HepG2 (cell line): Measurements from ENCODE around the gene GADD45GIP1. TPM values are rescaled to one million over a fixed set of nuclear protein-coding genes. Genes with fewer than 3 reads are reported as not detected.

Experiments used
- DMAP1 ChIP-seq: IDR thresholded peaks from 2 replicates; pipeline ENCODE4 v1.6.1; 2016
- HDAC6 ChIP-seq: fragments of 200-600 bp; sonication (generic); IDR thresholded peaks from 2 replicates; pipeline ENCODE4 v1.7.0; 2017; ENCODE audit warnings: mild to moderate bottlenecking, antibody characterized with exemption, low read length, low read depth
- ISX ChIP-seq: sonication (generic); formaldehyde crosslinking; conservative IDR thresholded peaks from 2 replicates; pipeline ENCODE4 v1.5.0; 2020; ENCODE audit warnings: missing genetic modification reagents
- KAT8 ChIP-seq: IDR thresholded peaks from 2 replicates; pipeline ENCODE4 v1.6.1; 2016; ENCODE audit warnings: missing genetic modification reagents, missing compliant biosample characterization
- PCBP1 ChIP-seq: fragments of 200-400 bp; formaldehyde crosslinking; IDR thresholded peaks from 2 replicates; pipeline ENCODE4 v1.6.1; 2017; ENCODE audit warnings: mild to moderate bottlenecking, low read depth, low read length, borderline replicate concordance
- PTBP1 ChIP-seq: fragments of 200-400 bp; formaldehyde crosslinking; IDR thresholded peaks from 2 replicates; pipeline ENCODE4 v1.6.1; 2018; ENCODE audit warnings: low read length, low read depth; ENCODE audit not compliant: poor library complexity, severe bottlenecking
- RXRB ChIP-seq: IDR thresholded peaks from 2 replicates; pipeline ENCODE4 v1.6.1; 2016; ENCODE audit warnings: borderline replicate concordance, missing genetic modification reagents, missing compliant biosample characterization
- SETDB1 ChIP-seq: sonication (generic); formaldehyde crosslinking; IDR thresholded peaks from 2 replicates; pipeline ENCODE4 v1.5.1; 2020; ENCODE audit warnings: missing genetic modification reagents, mild to moderate bottlenecking, borderline replicate concordance
- SMAD3 ChIP-seq: sonication (generic); formaldehyde crosslinking; IDR thresholded peaks from 2 replicates; pipeline ENCODE4 v1.4.0; 2020; ENCODE audit warnings: missing genetic modification reagents
- SOX13 ChIP-seq, 3 experiments: fragments of 450-650 bp in 1 of 3; sonication (generic) in 1 of 3; formaldehyde crosslinking in 1 of 3; IDR thresholded peaks in 2 of 3; conservative IDR thresholded peaks in 1 of 3; 2 replicates each; pipeline versions ENCODE4 v1.5.0 to v1.6.1; 2016 to 2020; ENCODE audit warnings: antibody characterized with exemption in 1 of 3, mild to moderate bottlenecking in 1 of 3, missing compliant biosample characterization in 1 of 3, missing genetic modification reagents in 1 of 3, moderate library complexity in 1 of 3
- TEAD3 ChIP-seq: optimal IDR thresholded peaks from 2 replicates; pipeline ENCODE3; 2016; ENCODE audit warnings: borderline replicate concordance
- TSC22D2 ChIP-seq: sonication (generic); formaldehyde crosslinking; IDR thresholded peaks from 2 replicates; pipeline ENCODE4 v1.5.1; 2020; ENCODE audit warnings: missing genetic modification reagents, mild to moderate bottlenecking, borderline replicate concordance
- ZEB1 ChIP-seq: IDR thresholded peaks from 2 replicates; pipeline ENCODE4 v1.6.1; 2012; ENCODE audit warnings: mild to moderate bottlenecking, low read depth, inconsistent platforms; ENCODE audit not compliant: insufficient replicate concordance
- ZFP41 ChIP-seq: sonication (generic); formaldehyde crosslinking; IDR thresholded peaks from 2 replicates; pipeline ENCODE4 v1.4.0; 2020; ENCODE audit warnings: mild to moderate bottlenecking, missing genetic modification reagents, borderline replicate concordance
- ZNF225 ChIP-seq: sonication (generic); formaldehyde crosslinking; IDR thresholded peaks from 2 replicates; pipeline ENCODE4 v1.4.0; 2020; ENCODE audit warnings: mild to moderate bottlenecking, missing genetic modification reagents
- ZNF253 ChIP-seq: sonication (generic); formaldehyde crosslinking; IDR thresholded peaks from 2 replicates; pipeline ENCODE4 v1.8.0; 2022; ENCODE audit warnings: mild to moderate bottlenecking, missing genetic modification reagents, borderline replicate concordance
- ZNF264 ChIP-seq: sonication (generic); formaldehyde crosslinking; IDR thresholded peaks from 2 replicates; pipeline ENCODE4 v1.4.0; 2020; ENCODE audit warnings: missing genetic modification reagents
- ZNF30 ChIP-seq: sonication (generic); formaldehyde crosslinking; IDR thresholded peaks from 2 replicates; pipeline ENCODE4 v1.5.0; 2020; ENCODE audit warnings: mild to moderate bottlenecking, missing genetic modification reagents
- ZNF431 ChIP-seq: sonication (generic); formaldehyde crosslinking; IDR thresholded peaks from 2 replicates; pipeline ENCODE4 v1.9.0; 2022; ENCODE audit warnings: missing genetic modification reagents, low read depth, mild to moderate bottlenecking, borderline replicate concordance
- ZSCAN29 ChIP-seq: sonication (generic); formaldehyde crosslinking; conservative IDR thresholded peaks from 2 replicates; pipeline ENCODE4 v1.4.0; 2020; ENCODE audit warnings: mild to moderate bottlenecking, missing genetic modification reagents
- polyA plus RNA-seq, 8 experiments: library from polyadenylated mRNA; depleted of rRNA in 3 of 8; stranded (reverse) in 7 of 8; unstranded in 1 of 8; fragments of >200 nt; fragmentation: Illumina TruSeq in 4 of 8; extraction: Trizol in 4 of 8; gene quantifications; 2 replicates each; pipeline versions ENCODE4 v1.2.1 to v1.2.3, GENCODE V29; 2011 to 2016; ENCODE audit warnings: low read depth in 4 of 8, missing spikeins in 1 of 8, mixed read lengths in 1 of 8; ENCODE audit not compliant: insufficient read depth in 1 of 8
- total RNA-seq, 5 experiments: library from RNA; depleted of rRNA; stranded (reverse); fragments of >200 nt; fragmentation: Illumina TruSeq; extraction: Trizol; gene quantifications; 2 replicates each; pipeline ENCODE4 v1.2.3, GENCODE V29; 2016; ENCODE audit warnings: low read depth in 1 of 5
- TF ChIP-seq, protein P1 (sequence below): sonication (generic); formaldehyde crosslinking; IDR thresholded peaks from 2 replicates; pipeline ENCODE4 v1.5.0; 2020; ENCODE audit warnings: mild to moderate bottlenecking, missing genetic modification reagents
- TF ChIP-seq, protein P2 (sequence below): sonication (generic); formaldehyde crosslinking; IDR thresholded peaks from 2 replicates; pipeline ENCODE4 v1.4.0; 2020; ENCODE audit warnings: missing genetic modification reagents, mild to moderate bottlenecking, borderline replicate concordance
- TF ChIP-seq, protein P3 (sequence below): sonication (generic); formaldehyde crosslinking; IDR thresholded peaks from 2 replicates; pipeline ENCODE4 v1.4.0; 2020; ENCODE audit warnings: missing genetic modification reagents
- TF ChIP-seq, protein P4 (sequence below): sonication (generic); formaldehyde crosslinking; IDR thresholded peaks from 2 replicates; pipeline ENCODE4 v1.5.0; 2020; ENCODE audit warnings: missing genetic modification reagents

The GADD45GIP1 gene
- total and polyA plus RNA-seq, 2 of the 13 experiments (the other 11 are each of a cell fraction or from before 2014, with no cell fraction given), result 24.6 to 30.7 TPM

DNA sequence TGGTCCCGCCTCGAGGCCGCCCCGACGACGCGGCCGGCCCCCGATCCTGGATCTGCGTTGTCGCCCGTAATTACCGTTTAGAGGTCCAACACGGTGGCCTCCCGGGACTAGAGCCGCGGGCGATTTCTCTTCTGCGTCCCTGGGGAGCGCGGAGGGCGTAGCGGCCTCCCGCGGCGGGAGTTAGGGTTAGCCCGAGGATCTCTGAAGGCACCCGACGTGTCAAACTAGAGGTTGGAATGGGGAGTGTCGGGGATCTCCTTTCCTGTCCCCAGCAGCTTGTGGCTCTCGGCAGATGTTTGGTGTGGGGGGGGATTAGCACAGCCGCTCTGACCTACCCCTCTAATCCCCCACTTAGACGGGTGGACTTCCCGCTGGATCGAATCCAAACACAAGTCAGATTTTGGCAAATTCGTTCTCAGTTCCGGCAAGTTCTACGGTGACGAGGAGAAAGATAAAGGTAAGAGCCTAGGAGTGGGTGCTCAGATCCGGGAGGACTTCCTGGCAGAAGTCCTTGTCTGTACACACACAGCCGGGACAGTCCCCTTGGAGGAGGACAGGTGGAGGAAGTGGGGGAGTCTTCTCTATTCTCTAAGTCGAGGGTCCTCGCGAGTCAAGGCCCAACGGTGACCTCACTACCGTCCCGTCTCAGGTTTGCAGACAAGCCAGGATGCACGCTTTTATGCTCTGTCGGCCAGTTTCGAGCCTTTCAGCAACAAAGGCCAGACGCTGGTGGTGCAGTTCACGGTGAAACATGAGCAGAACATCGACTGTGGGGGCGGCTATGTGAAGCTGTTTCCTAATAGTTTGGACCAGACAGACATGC is 18.0 kb downstream of the GADD45GIP1 start (continued):
- TF ChIP-seq TEAD3 (CRISPR knock-in tag) (no peak), ZNF225 (CRISPR knock-in tag) (no peak), HDAC6 (no peak), ZEB1 (no peak), DMAP1 (no peak), TSC22D2 (no peak), ISX (CRISPR knock-in tag) (0 out of 2 replicates have a peak, but pooled peaks have one; percentile 16), SOX13 (IDR thresholded peaks at IDR 0.05) (no peak), SOX13 (CRISPR knock-in tag; conservative IDR thresholded peaks at IDR 0.05 in 1 of 2, IDR thresholded peaks at IDR 0.05 in 1 of 2) (no peak), ZNF264 (CRISPR knock-in tag) (no peak), SMAD3 (CRISPR knock-in tag) (no peak), ZNF431 (CRISPR knock-in tag) (0 out of 2 replicates have a peak, but pooled peaks have one; percentile 54), RXRB (CRISPR knock-in tag) (no peak), ZSCAN29 (no peak; the same call in 1 of the 2 replicates), ZNF253 (CRISPR knock-in tag) (no peak), KAT8 (CRISPR knock-in tag) (no peak), ZFP41 (no peak), SETDB1 (CRISPR knock-in tag) (no peak), PCBP1 (no peak), ZNF30 (no peak), PTBP1 (no peak)
- TF ChIP-seq, protein P1, sequence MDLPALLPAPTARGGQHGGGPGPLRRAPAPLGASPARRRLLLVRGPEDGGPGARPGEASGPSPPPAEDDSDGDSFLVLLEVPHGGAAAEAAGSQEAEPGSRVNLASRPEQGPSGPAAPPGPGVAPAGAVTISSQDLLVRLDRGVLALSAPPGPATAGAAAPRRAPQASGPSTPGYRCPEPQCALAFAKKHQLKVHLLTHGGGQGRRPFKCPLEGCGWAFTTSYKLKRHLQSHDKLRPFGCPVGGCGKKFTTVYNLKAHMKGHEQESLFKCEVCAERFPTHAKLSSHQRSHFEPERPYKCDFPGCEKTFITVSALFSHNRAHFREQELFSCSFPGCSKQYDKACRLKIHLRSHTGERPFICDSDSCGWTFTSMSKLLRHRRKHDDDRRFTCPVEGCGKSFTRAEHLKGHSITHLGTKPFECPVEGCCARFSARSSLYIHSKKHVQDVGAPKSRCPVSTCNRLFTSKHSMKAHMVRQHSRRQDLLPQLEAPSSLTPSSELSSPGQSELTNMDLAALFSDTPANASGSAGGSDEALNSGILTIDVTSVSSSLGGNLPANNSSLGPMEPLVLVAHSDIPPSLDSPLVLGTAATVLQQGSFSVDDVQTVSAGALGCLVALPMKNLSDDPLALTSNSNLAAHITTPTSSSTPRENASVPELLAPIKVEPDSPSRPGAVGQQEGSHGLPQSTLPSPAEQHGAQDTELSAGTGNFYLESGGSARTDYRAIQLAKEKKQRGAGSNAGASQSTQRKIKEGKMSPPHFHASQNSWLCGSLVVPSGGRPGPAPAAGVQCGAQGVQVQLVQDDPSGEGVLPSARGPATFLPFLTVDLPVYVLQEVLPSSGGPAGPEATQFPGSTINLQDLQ (CRISPR knock-in tag), result no peak
- TF ChIP-seq, protein P2, sequence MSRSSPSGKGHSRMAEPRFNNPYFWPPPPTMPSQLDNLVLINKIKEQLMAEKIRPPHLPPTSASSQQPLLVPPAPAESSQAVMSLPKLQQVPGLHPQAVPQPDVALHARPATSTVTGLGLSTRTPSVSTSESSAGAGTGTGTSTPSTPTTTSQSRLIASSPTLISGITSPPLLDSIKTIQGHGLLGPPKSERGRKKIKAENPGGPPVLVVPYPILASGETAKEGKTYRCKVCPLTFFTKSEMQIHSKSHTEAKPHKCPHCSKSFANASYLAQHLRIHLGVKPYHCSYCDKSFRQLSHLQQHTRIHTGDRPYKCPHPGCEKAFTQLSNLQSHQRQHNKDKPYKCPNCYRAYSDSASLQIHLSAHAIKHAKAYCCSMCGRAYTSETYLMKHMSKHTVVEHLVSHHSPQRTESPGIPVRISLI (CRISPR knock-in tag), result no peak; the same call in 1 of the 2 replicates
- TF ChIP-seq, protein P3, sequence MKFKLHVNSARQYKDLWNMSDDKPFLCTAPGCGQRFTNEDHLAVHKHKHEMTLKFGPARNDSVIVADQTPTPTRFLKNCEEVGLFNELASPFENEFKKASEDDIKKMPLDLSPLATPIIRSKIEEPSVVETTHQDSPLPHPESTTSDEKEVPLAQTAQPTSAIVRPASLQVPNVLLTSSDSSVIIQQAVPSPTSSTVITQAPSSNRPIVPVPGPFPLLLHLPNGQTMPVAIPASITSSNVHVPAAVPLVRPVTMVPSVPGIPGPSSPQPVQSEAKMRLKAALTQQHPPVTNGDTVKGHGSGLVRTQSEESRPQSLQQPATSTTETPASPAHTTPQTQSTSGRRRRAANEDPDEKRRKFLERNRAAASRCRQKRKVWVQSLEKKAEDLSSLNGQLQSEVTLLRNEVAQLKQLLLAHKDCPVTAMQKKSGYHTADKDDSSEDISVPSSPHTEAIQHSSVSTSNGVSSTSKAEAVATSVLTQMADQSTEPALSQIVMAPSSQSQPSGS, result no peak
- TF ChIP-seq, protein P4, sequence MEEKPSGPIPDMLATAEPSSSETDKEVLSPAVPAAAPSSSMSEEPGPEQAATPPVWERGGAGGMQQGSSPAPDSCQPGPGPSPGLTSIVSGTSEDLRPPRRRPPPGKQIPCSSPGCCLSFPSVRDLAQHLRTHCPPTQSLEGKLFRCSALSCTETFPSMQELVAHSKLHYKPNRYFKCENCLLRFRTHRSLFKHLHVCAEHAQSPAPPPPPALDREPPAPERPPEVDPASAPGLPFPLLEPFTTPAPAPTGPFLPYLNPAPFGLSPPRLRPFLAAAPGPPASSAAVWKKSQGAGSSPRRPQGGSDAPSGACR, result no peak
